Ascending aorta (tissue), 2 donors: Measurements from ENCODE around the gene RAB17. TPM values are rescaled to one million over a fixed set of nuclear protein-coding genes. Genes with fewer than 3 reads are reported as not detected.
A peak's percentile ranks its signal among the peaks of the same experiment; 100 is the strongest.

Experiments used
- DNase-seq, 2 donors: peaks; one replicate each; pipeline ENCODE4 v3.0.0-alpha.2; 2019; ENCODE audit warnings: low spot score in 2 of 2
- H3K27ac ChIP-seq, 2 donors: fragments of 200-600 bp; sonication (generic); one replicate each; pipeline ENCODE4 v1.5.1; 2016 to 2017; ENCODE audit warnings: mild to moderate bottlenecking in 1 of 2
- H3K27me3 ChIP-seq: fragments of 200-600 bp; sonication (generic); one replicate; pipeline ENCODE4 v1.5.1; 2017
- H3K36me3 ChIP-seq, 2 donors: fragments of 200-600 bp; sonication (generic); one replicate each; pipeline ENCODE4 v1.5.1; 2016
- H3K4me1 ChIP-seq, 2 donors: fragments of 200-600 bp; sonication (generic); one replicate each; pipeline ENCODE4 v1.5.1; 2016 to 2017; ENCODE audit warnings: mild to moderate bottlenecking in 1 of 2
- H3K4me3 ChIP-seq, 2 donors: fragments of 200-600 bp; sonication (generic); one replicate each; pipeline ENCODE4 v1.5.1; 2016 to 2017; ENCODE audit warnings: mild to moderate bottlenecking in 1 of 2
- H3K9me3 ChIP-seq, 2 donors: fragments of 200-600 bp; sonication (generic); one replicate each; pipeline ENCODE4 v1.5.1; 2016
- CTCF ChIP-seq, 3 experiments: fragments of 200-600 bp in 2 of 3; fragments of 450-650 bp in 1 of 3; sonication (generic) in 2 of 3; IDR thresholded peaks; one replicate each; pipeline ENCODE4 v1.5.1; 2016 to 2019; ENCODE audit warnings: antibody characterized with exemption in 3 of 3, mild to moderate bottlenecking in 1 of 3, moderate library complexity in 1 of 3
- intact Hi-C: fragments of 100-400 bp; cut with DNase I; formaldehyde crosslinking; loops from one replicate; pipeline ENCODE4 v1.15.1; 2023
- total RNA-seq: library from RNA; depleted of rRNA; stranded (reverse); fragments of >200 nt; gene quantifications from one replicate; pipeline ENCODE4 v1.1.0, GENCODE V29; 2016

The RAB17 gene
- total RNA-seq, 1 donor from 2014 or later = 0.32 TPM

- no peak for DNase-seq
- Histone ChIP-seq H3K27ac (peak overlapping the region; percentile 84 to 91), H3K4me3 (peak overlapping the region in 1 of 2 donors; percentile 97), H3K36me3 (no peaks in the 10 kb centered on the region), H3K9me3 (no peaks in the 10 kb centered on the region), H3K4me1 (peaks cover 30 to 64% of the 10 kb centered on the region in 2 donors), H3K27me3 (no peaks in the 10 kb centered on the region)
- no peak for TF ChIP-seq CTCF (IDR thresholded peaks at IDR 0.05)
- intact Hi-C loops = loop anchor here (5.0 kb wide), 1 partner anchor 37 kb away; the partner anchor contains the start of gene RAB17
Measured at GRCh38 chr2:237629739-237630138, 39.2 kb upstream of the RAB17 start.

GRCh38 chr2:237629188-237629534 is 38.6 kb upstream of the RAB17 start:
- TF ChIP-seq CTCF (IDR thresholded peaks at IDR 0.05) = no peak
- H3K36me3 ChIP-seq = no peaks in the 10 kb centered on the region
- H3K4me1 ChIP-seq = peaks cover 30 to 64% of the 10 kb centered on the region in 2 donors
- H3K4me3 ChIP-seq = peak overlapping the region; percentile 89 to 97
- no peaks in the 10 kb centered on the region for H3K9me3 ChIP-seq
- no peak for DNase-seq
- no peaks in the 10 kb centered on the region for H3K27me3 ChIP-seq
- H3K27ac ChIP-seq = peak overlapping the region in 1 of 2 donors; percentile 99
- intact Hi-C loops = no loop called here

- H3K4me3 ChIP-seq = peak overlapping the region; percentile 89 to 97
- no peaks in the 10 kb centered on the region for H3K36me3 ChIP-seq
- no peaks in the 10 kb centered on the region for H3K9me3 ChIP-seq
- peaks cover 30 to 60% of the 10 kb centered on the region in 2 donors for H3K4me1 ChIP-seq
- intact Hi-C loops = loop anchor here (1.0 kb wide), 1 partner anchor 28 kb away; no protein-coding TSS in a partner anchor
- no peak for DNase-seq
- no peak for TF ChIP-seq CTCF (IDR thresholded peaks at IDR 0.05)
- peak overlapping the region; percentile 94 to 99 for H3K27ac ChIP-seq
- no peaks in the 10 kb centered on the region for H3K27me3 ChIP-seq
Measured at GRCh38 chr2:237628247-237629187, 38.0 kb upstream of the RAB17 start.

GRCh38 chr2:237627441-237628246 is 37.1 kb upstream of the RAB17 start, which contains the start of gene LRRFIP1:
LRRFIP1 (plus strand) TSS chr2:237627587; CDS start chr2:237627645, 58 bp downstream.
- no peaks in the 10 kb centered on the region for H3K36me3 ChIP-seq
- intact Hi-C loops = loop anchor here (1.0 kb wide), 1 partner anchor 27 kb away; no protein-coding TSS in a partner anchor
- peak within 1 kb of the TSS; percentile 89 to 97 for H3K4me3 ChIP-seq
- DNase-seq = peak in 1 of 2 donors; percentile 77
- H3K27ac ChIP-seq = peak within 1 kb of the TSS; percentile 94 to 99
- H3K27me3 ChIP-seq = no peaks in the 10 kb centered on the region
- H3K9me3 ChIP-seq = no peaks in the 10 kb centered on the region
- TF ChIP-seq CTCF (IDR thresholded peaks at IDR 0.05) = peak in 1 of 3 experiments; percentile 20
- peaks cover 22 to 52% of the 10 kb centered on the region in 2 donors for H3K4me1 ChIP-seq

- no peaks in the 10 kb centered on the region for H3K9me3 ChIP-seq
- no peak for DNase-seq
- peak overlapping the region; percentile 89 to 97 for H3K4me3 ChIP-seq
- intact Hi-C loops = no loop called here
- no peaks in the 10 kb centered on the region for H3K36me3 ChIP-seq
- H3K27ac ChIP-seq = peak overlapping the region; percentile 94 to 99
- peaks cover 18 to 44% of the 10 kb centered on the region in 2 donors for H3K4me1 ChIP-seq
- TF ChIP-seq CTCF (IDR thresholded peaks at IDR 0.05) = no peak
- H3K27me3 ChIP-seq = no peaks in the 10 kb centered on the region
Measured at GRCh38 chr2:237626813-237627440, 36.4 kb upstream of the RAB17 start.
